ENCODE measurements around the gene MPHOSPH9.
A peak's percentile ranks its signal among the peaks of the same experiment; 100 is the strongest.

MPHOSPH9 gene

DNA sequence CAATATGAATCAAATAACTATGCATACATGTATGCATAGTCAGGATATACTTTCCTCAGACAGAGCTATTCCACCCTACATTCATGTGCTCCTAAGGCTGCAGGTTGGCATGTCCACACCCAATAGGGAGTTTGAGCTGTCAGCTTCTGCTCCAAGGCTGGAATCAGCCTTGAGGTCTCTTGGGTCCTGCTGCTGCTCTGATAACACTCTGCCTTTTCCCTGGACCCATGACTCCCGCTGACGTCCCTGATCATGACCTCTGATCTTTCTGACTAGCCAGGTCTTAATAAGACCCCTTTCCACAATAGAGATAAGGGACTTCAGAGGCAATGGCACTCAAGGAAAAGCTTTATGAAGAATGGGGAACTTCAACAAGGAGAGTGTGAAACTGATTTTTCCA lies 87.7 kb downstream of the MPHOSPH9 start:
- no peak for DNase-seq

DNA sequence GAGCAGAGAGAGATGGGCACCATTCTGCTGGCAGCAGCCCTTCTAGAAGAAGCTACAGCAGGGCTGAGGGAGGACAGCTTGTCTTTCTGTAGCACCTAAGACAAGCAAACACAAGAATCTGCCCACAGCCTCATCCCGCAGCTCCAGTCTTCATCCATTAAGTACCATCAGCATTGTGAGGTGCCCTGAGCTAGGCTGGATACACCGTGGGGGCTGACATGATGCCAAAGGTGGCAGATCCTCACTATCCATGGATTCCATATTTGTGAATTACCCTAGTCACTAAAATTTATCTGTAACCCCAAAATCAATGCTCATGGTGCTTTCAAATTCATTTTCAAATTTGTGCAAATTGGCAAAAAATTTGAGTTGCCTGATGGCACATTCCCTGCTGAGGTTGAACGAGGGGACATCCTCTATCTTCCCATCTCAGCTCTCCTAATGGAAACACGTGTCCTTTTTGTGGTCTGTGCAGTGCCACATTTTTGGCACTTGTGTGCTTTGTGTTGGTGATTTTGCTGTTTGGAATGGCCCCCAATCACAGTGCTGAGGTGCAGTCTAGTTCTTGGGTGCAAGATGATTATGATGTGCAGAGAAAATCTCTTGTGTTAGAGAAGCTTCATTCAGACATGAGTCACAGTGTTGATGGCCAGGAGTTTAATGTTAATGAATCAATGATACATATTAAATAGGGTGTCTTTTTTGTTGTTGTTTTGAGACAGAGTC lies 89.0 kb downstream of the MPHOSPH9 start:
- DNase-seq, result no peak

DNA sequence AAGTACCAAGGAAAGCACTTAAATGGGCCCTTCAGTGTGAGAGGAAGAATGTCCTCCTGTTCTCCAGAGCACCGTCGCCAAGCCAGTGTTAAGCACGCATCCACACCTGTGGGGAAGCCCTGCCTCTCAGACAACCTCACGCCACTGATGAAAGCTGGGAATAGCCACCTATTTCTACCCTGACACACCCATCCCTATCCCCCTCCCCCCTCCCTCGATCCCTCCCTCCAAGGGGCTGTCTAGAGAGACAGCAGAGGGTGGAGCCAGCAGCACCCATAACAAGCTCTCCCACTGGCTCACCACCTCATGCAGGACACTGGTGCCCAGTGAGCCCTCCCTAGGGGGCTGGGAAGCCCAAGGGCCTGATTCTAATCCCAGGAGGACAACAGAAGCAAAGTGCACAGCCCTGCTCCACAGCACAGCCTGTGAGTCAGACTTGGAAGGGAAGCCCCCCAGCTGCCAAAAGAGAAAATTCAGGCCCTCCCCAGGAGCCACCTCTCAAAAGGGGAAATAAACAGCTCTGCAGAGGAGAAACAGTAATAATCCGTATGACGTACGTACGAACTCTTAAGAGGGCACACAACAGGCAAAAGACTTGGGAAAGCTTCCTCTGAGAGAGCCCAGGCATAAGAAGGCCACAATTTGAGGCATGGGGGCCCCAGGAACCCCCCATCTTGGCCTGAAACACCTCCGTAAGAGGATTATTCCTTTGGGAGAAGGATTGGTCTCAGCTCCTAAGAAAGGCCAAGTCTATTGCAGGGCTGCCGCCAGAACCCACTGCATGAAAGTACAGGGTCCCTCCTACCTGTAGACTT lies 89.8 kb downstream of the MPHOSPH9 start:
- DNase-seq, result peak in 1 of 2 donors; percentile 28

DNA sequence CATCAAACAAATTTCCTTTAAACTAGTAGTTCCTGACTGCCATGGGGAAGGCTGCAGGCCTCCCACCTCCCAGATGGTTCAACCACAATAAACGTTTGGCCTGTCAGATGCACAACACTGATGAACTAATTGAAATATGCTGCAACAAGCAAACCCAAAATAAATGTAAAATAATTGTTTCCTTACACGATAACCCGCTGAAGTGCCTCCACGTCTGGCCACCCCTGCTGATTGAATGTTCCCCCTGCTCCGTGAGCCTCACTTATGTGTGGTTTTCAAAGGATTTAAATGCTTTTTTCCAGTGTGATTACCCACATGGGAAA lies 90.5 kb downstream of the MPHOSPH9 start:
- DNase-seq, result no peak

DNA sequence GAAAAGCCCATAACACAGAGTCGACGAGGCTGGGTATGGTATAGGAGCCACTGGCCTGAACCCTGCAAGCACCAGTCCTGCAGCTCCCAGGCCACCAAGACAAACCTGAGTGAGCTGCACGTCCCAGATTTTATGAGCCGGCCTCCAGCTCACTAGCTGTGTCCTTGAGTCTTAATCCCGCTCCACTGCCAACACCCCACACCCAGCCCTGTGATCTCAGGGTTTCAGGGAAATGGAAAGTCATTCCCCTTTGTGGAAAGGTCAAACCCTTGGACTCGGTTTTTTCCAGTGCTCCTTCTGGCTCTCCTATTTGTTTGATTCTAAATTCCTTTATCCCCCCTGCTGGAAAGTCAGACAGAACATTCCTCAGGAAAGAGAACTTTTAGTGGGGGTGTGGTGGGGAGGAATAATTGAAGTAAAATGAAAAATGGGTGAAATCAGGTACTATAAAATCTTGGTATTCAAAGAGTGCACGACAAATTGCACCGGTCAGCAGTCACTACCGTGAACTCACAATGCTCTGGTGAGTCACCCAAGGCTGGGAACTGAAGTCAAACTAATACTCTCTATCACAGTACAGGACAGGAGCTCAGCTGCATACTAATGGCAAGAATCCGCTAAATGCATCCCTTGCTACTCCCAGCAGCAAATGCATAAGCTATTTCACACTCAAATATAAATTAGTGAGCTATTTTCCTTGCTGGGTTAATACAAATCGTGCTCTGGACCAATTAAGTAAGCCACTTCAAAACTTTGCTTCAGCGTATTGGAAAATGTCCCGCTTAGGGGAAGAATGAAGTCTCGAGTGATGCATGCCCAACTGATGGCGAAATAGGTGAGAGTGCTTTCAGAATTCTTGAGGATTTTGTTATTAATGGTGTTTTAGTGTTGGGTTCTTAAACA lies 91.1 kb downstream of the MPHOSPH9 start:
- no peak for DNase-seq

DNA sequence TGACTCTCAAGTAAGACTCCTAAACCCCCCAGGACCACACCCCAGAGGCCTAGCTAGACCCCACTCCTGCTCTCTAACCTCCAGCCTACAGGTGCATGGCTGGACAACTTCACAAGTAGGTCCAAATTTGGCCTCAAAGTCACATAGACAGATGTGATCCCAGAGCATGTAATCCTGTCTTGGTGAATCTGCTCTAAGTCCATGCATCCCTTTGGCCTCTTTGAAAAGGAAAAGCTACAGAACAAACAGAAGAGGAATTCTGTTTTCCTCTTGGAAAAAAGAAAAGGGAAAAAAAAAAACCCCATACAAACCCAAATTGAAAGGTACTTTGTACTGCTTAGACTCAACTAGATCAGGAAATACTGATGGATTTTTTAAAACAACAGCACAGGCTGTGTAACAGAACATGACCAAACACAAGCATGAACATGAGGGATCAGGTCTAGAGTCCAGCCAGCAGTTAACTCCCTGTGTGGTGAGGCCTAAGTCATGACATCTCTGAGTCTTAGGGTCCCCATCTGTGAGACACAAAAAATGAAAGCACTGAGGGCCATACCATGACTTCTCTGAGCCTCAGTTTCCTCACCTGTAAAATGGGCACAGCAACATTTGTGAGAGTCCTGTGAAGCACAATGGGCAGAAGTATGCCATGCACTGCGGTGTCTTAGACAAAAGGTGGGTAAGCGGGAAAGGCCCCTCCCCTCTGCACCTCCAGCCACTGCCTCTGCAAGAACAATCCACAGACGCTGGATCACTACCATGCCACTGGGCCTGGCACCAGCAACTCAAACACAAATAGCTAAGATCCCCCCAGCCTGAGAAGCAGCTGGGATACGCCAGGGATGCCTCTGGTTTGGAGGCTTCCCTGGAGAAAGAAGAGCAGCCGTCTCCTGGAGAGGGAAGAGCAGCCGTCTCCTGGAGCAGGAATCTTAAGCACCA lies 92.0 kb downstream of the MPHOSPH9 start:
- no peak for DNase-seq

DNA sequence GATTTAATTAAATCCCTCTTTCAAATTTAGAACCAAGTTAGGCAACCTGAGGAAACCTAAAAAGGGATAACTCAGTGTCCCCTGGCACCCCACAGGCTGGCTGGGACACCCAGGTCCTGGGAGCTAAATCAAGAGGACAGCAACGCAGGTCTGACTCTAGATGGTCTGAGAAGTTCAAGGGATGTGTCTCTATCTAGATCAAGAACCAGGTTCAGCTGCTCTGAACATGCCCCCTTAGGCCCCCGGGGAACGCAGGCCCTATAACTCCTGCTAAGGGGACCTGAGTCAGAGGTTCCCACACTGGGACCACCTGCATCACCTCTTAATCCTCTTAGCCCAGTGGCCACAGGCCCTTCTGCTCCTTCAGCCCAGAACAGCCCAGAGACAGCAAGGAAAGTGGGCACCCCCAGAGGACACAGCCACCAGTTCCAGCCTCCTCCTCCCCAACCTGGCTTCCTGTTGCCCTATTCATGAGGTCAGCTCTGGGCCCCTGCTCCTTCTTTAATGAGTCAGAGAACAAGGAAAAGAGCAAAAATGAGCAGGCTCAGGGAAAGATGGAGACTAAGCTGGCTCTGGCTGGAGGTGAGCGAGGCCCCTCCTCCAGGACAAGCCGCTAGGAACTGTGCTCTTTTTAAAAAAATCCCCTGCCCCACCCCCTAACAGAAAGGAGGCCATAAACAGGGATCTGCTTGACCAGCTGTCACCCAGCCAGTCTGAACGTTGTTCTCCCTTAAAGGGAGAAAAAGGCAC lies 92.8 kb downstream of the MPHOSPH9 start:
- DNase-seq, result no peak

DNA sequence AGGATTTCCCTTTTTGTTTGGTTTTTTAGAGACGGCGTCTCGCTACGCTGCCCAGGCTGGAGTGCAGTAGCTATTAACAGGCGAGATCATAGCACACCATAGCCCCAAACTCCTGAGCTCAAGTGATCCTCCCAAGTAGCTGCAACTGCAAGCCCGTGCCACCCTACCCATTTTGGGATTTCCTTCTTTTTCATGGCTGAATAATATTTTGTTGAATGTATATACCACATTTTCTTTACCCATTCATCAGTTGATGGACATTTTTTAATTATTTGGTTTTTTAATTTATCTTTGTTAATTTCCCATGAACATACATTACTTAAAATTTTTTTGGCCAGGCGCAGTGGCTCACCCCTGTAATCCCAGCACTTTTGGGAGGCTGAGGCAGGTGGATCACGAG lies 97.3 kb downstream of the MPHOSPH9 start:
- no peak for DNase-seq

DNA sequence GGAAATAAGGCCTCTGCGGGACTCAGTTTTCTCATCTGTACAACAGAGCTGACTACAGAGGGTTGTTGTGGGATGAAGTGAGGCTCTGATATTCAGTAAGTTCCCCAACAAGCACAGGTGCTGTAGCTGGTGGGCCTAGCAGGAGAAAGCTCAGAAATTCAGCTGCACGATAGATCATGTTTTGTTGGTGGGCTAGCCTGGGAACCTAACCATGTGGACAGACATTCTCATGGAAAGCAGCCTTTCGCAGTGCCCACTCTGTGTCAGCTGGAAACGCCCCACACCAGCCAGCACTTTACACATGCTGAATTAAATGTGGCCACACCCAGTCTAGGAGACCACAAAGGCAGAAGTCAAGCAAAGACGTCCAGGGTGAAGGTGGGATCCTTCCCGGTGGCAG lies 98.1 kb downstream of the MPHOSPH9 start:
- DNase-seq, result no peak

DNA sequence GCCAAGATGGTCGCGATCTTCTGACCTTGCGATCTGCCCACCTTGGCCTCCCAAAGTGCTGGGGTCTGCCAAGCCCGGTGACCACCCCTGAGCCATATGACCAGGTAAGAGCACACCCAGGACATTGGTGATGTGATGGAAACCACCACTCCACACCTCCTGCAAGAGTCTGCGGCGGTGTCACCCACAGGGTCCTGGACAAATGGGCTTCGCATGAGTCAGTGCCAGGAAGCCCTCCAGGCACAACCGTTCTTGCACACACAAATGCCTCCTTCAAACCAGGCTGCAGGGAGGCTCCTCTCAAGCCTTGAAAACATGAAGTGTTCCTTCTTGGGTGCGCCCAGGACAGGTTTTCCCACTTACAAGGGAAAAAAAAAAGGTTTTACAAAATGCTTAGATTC lies 98.7 kb downstream of the MPHOSPH9 start:
- DNase-seq, result no peak

DNA sequence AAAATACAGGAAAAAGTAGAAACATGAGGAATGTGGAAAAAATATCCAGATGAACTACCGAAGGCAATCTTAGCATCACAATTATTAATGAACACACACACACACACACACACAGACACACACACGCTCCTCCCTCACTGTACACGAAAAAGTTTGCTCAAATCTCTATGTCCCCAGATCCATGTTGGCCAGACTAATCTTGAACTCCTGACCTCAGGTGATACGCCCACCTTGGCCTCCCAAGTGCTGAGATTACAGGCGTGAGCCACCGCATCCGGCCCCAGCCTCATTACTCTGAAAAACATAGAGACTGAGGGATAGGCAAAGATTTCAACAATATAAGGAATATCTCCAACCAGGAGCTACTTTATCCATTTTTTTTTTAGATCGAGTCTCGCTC lies 99.2 kb downstream of the MPHOSPH9 start:
- DNase-seq, result no peak

DNA sequence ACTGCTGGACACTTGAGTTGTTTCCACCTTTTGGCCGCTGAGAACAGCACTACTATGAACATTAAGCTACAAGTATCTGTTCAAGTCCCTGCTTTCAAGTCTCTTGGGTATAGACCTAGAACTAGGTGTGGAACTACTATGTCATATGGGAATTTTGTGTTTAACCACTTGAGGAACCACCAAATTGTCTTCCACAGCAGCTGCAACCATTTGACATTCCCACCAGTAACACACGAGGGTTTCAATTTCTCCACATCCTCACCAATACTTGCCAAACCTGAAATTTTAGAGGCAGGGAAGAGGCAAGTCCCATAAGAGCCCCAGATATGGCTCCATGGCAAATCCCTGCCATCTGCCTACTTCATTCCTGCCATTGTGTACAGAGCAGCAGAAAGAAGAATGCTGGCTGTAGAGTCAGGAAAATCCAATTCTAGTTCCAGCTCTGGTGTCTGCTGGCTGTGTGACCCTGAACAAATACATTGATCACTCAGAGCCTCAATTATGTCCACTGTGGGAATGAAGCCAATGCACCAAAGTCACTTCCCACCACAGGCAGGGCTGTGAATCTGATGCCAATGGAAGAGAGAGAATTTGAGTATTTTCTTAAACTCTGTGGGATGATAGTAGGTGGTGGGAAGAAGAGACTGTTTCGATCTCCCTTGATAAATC lies 99.9 kb downstream of the MPHOSPH9 start:
- no peak for DNase-seq

DNA sequence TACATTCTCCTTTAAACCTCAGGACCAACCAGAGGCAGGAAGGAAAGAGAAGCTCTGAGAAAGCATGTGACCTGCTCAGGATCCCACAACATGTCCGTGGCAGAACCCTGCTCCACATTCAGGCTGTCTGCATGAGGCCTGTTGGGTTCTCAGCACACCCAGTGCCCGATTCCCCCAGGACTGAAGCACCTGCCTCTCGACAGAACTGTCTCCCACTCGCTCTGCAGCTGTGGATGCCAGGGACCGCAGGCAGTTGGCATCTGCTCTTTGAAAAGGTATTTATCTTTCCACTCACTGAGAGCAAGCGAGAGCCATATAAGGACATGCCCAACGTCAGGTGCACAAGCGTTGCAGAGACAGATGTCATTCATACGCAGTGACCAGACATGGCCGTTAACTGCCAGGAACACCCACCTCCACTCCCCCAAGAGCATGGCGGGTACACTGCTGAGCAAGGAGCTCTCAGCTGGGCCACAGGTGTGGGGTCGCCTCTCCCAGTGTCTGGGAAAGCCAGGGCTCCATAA lies 101.0 kb downstream of the MPHOSPH9 start:
- peak; percentile 47 to 68 for DNase-seq

DNA sequence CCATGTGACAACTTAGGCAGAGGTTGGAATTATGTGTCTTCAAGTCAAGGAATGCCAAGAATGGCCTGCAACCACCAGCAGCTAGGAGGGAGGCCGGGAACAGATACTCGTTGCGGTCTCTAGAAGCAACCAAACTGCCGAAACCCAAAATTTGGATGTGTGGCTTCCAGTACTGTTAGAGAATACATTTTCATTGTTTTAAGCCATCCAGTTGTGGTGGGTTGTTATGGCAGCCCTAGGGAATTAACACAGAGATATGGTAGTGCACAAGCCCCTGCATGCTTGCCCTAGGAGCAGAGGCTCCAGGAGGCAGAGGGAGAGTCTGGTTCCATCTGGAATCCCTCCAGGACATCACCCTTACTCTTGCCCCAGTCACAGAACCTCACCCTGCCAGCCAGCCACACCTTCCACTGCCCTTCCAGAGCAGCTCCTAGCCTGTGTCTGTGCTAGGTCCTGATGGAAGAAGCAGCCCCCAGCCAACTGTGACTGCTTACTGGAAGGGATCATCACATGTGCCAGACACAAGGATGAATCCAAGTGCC lies 101.6 kb downstream of the MPHOSPH9 start:
- DNase-seq, result no peak

DNA sequence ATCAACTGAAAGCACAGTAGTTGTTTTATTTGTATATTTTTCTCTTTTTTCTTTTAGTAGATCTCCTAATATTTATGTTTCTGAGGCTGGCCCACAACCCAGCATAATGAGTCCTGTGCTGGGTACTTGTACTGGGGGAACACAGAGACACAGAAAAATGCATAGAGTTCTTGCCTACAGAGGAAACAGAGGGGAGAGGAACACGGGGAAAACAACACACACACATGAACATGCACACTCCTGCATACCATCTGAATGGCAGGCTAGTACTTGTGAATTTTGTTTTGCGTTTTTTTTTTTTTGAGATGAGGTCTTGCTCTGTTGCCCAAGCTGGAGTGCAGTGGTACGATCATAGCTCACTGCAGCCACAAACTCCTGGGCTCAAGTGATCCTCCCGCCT lies 103.3 kb downstream of the MPHOSPH9 start:
- no peak for DNase-seq

DNA sequence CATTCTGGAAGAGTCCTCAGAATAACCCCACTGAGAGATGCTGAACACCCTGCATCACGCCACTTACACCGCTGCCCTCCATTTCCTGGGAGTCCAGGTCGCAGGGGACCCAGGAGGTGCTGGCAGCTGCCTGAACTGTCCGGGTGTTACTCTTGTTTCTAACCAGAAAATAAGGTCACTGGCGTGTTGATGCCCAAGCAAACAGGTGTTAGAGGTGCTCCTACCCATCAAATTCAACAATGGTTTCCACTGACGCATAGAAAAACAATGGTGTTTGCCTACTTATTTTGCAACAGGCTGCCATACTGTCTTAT lies 105.8 kb downstream of the MPHOSPH9 start:
- DNase-seq, result no peak

DNA sequence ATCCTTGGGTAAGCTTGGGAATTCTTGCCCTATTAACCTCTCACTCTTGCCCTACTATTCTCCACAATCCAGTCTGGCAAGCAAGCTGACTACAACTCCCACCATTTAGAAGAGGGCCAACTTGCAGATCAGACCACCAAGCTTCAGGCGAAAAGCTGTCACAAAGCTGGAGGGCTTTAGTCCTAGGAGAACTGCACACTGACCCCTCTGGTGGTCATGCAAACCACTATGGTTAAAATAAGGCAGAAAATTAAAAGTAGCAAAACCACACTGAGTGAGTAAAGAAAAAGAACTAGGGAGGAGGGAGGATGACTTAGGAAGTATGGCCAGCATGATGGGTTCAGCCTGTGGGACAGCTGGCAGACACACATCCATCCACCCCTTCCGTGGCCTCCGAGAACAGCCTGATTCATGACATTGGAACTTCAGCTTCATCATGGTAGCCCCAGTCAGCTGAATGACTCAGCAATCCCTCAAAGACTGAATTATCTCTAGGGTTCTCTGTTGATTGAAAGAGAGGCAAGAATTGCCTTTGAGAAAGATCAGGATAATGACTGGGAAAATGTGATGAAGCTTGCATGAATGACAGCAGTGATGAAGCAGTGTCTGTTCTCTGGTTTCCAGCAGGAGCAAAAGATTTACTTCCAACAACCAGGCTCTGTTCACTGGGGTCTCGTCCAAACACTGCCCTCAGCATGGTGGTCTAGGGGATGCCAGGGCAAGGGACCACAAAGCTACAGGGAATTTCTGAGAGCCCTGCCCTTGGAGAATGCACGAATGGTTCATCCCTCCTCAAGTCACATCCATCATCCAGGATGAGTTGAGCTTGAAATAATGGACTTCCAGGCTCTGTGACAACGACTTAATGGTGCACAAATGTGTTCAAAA lies 106.4 kb downstream of the MPHOSPH9 start:
- DNase-seq, result no peak

DNA sequence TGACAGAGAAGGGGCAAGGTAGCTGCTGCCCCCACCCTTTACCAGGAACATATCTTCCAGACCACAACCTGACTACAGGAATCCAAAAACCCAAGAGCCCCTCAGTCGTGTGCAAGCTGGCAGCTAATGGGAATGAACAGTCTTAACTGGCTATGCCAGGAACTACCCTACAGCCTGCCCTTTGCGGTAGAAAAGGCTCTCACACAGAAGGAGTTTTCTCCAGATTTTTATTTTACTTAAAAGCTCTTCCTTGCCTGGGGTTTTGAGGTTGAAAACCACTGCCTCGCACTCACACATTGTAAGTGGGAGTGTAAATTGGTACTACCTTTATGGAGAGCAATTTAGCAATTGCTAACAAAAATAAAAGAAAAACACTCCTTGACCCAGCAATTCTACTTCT lies 110.3 kb downstream of the MPHOSPH9 start:
- no peak for DNase-seq

DNA sequence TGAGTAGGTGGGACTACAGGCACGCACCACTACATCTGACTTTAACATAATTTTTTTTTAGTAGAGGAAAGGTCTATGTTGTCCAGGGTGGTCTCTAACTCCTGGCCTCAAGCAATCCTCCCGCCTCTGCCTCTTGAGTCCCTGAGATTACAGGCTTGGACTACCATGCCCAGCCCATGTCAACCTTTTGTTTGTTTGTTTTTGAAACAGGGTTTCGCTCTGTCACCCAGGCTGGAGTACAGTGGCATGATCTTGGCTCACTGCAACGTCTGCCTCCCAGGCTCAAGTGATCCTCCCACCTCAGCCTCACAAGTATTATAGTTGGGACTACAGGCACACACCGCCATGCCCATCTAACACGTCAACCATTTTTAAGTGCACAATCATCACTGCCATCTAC lies 111.3 kb downstream of the MPHOSPH9 start:
- DNase-seq, result no peak
